ENCODE measurements around the gene HACD2.
A peak's percentile ranks its signal among the peaks of the same experiment; 100 is the strongest.

Gene HACD2

DNA sequence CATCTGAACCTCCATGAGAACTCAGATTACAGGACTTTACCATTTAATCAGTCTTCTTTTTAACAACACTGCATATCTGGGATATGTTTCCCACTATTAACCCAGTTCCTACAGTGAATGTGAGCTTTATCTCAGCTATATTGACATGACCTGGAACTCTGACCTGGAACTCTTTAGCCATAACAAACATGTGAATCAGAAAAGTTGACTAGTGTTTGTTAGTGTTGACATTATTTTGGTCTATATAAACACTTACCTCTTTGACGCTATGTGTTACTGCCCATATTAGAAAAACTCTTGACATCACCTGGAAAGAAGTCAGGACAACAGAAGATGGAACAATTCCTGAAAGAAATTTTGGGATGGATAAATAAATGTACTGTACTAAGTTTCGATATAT, 56.7 kb downstream of the HACD2 start:
- H3K4me1 ChIP-seq (ENCODE audit: control insufficient read depth, insufficient read depth, low read length, poor library complexity, severe bottlenecking) = peaks cover 6% of the 10 kb centered on the region
- no peak overlapping the region for H3K27ac ChIP-seq (ENCODE audit: insufficient read depth, low read length, poor library complexity, severe bottlenecking)
- DNase-seq = no peak
- no peak overlapping the region for H3K4me3 ChIP-seq (ENCODE audit: insufficient read depth, low read depth, low read length, poor library complexity, severe bottlenecking)
- H3K27me3 ChIP-seq (replicated peaks; ENCODE audit: control insufficient read depth, insufficient read depth, low read length, poor library complexity, severe bottlenecking) = no peaks in the 10 kb centered on the region
- H3K9me3 ChIP-seq (ENCODE audit: control insufficient read depth, low read length) = no peaks in the 10 kb centered on the region
- peaks cover 6% of the 10 kb centered on the region for H3K36me3 ChIP-seq (ENCODE audit: control insufficient read depth, insufficient read depth, low read length)

DNA sequence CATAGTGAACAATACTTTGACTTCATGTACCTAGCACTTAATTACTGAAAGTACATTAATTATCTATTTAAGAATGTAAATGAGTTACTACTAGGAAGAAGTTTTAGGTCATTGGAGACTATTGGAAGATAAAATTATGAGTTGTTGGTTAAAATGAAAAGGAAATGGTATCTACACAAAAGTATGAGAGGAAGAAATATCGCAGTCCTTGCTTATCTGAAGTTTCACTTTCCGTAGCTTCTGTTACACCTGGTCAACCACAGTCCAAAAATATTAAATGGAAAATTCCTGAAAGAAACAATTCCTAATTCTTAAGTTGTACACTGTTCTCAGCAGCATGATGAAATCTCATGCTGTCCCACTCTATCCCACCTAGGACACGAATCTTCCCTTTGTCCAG, 57.8 kb downstream of the HACD2 start:
- Histone ChIP-seq H3K27me3 (replicated peaks; ENCODE audit: control insufficient read depth, insufficient read depth, low read length, poor library complexity, severe bottlenecking) (no peaks in the 10 kb centered on the region), H3K36me3 (ENCODE audit: control insufficient read depth, insufficient read depth, low read length) (peaks cover 6% of the 10 kb centered on the region), H3K27ac (ENCODE audit: insufficient read depth, low read length, poor library complexity, severe bottlenecking) (no peak overlapping the region), H3K4me3 (ENCODE audit: insufficient read depth, low read depth, low read length, poor library complexity, severe bottlenecking) (no peak overlapping the region), H3K4me1 (ENCODE audit: control insufficient read depth, insufficient read depth, low read length, poor library complexity, severe bottlenecking) (peaks cover 6% of the 10 kb centered on the region), H3K9me3 (ENCODE audit: control insufficient read depth, low read length) (no peaks in the 10 kb centered on the region)
- no peak for DNase-seq

DNA sequence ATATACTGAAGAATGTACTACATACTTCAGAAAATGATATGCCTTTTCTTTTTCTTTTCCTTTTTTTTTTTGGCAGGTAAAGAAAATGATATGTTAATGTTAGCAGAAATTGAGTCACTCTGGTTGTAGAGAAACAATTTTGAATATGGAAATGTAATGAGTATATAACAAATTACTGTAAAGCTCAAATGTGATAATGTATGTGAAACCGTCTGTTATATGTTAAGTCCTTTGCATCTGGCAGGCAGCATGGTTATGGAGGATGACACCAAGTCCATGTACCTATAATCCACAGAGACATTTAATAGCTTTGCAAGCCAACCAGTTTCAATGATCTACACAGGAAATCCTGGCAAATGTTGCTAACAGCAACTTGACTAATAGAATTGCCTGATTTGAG, 58.4 kb downstream of the HACD2 start:
- Histone ChIP-seq H3K4me3 (ENCODE audit: insufficient read depth, low read depth, low read length, poor library complexity, severe bottlenecking) (no peak overlapping the region), H3K4me1 (ENCODE audit: control insufficient read depth, insufficient read depth, low read length, poor library complexity, severe bottlenecking) (peaks cover 9% of the 10 kb centered on the region), H3K27ac (ENCODE audit: insufficient read depth, low read length, poor library complexity, severe bottlenecking) (no peak overlapping the region), H3K36me3 (ENCODE audit: control insufficient read depth, insufficient read depth, low read length) (peaks cover 6% of the 10 kb centered on the region), H3K27me3 (replicated peaks; ENCODE audit: control insufficient read depth, insufficient read depth, low read length, poor library complexity, severe bottlenecking) (no peaks in the 10 kb centered on the region), H3K9me3 (ENCODE audit: control insufficient read depth, low read length) (no peaks in the 10 kb centered on the region)
- DNase-seq = no peak

DNA sequence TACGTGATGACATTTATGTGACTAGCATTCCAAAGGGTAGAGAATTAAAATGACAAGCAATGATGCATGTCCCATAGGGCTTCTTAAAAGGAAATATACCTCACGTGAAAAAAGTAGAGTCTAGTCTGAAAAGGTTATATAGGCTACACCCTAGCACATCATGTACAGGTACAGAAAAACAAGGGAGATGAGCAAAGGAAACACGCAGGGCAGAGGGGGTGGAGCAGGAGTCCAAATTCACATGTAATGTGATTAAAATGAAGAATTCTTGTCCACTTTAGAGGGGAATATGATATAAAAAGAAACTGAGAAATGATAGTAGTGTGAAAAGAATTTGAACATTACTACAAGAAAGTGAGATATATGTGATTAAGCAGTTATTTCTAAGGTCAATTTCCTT, 59.4 kb downstream of the HACD2 start:
- peaks cover 13% of the 10 kb centered on the region for H3K4me1 ChIP-seq (ENCODE audit: control insufficient read depth, insufficient read depth, low read length, poor library complexity, severe bottlenecking)
- H3K27ac ChIP-seq (ENCODE audit: insufficient read depth, low read length, poor library complexity, severe bottlenecking) = no peak overlapping the region
- DNase-seq = no peak
- H3K36me3 ChIP-seq (ENCODE audit: control insufficient read depth, insufficient read depth, low read length) = peaks cover 6% of the 10 kb centered on the region
- H3K27me3 ChIP-seq (replicated peaks; ENCODE audit: control insufficient read depth, insufficient read depth, low read length, poor library complexity, severe bottlenecking) = no peaks in the 10 kb centered on the region
- no peak overlapping the region for H3K4me3 ChIP-seq (ENCODE audit: insufficient read depth, low read depth, low read length, poor library complexity, severe bottlenecking)
- no peaks in the 10 kb centered on the region for H3K9me3 ChIP-seq (ENCODE audit: control insufficient read depth, low read length)

DNA sequence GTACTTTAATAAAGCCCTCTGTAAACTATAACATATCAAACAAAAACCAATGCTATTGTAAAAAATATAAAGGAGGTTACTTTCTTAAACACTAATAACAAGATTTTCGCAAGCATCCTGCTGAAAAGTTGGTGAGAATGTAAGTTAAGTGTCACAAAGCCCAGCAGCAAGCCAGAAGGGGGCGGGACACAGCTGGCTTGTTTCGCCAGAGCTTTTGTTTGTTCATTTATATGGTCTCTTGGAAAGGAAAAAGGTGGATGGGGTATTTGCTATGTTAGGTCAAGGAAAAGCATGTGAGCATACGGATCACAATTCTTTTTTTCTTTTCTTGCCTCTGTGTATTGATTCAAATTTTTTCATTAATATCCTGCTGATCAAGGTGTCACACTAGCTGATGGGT, 59.9 kb downstream of the HACD2 start:
- peaks cover 13% of the 10 kb centered on the region for H3K4me1 ChIP-seq (ENCODE audit: control insufficient read depth, insufficient read depth, low read length, poor library complexity, severe bottlenecking)
- H3K4me3 ChIP-seq (ENCODE audit: insufficient read depth, low read depth, low read length, poor library complexity, severe bottlenecking) = no peak overlapping the region
- DNase-seq = no peak
- H3K27ac ChIP-seq (ENCODE audit: insufficient read depth, low read length, poor library complexity, severe bottlenecking) = no peak overlapping the region
- H3K27me3 ChIP-seq (replicated peaks; ENCODE audit: control insufficient read depth, insufficient read depth, low read length, poor library complexity, severe bottlenecking) = no peaks in the 10 kb centered on the region
- peaks cover 6% of the 10 kb centered on the region for H3K36me3 ChIP-seq (ENCODE audit: control insufficient read depth, insufficient read depth, low read length)
- H3K9me3 ChIP-seq (ENCODE audit: control insufficient read depth, low read length) = no peaks in the 10 kb centered on the region

DNA sequence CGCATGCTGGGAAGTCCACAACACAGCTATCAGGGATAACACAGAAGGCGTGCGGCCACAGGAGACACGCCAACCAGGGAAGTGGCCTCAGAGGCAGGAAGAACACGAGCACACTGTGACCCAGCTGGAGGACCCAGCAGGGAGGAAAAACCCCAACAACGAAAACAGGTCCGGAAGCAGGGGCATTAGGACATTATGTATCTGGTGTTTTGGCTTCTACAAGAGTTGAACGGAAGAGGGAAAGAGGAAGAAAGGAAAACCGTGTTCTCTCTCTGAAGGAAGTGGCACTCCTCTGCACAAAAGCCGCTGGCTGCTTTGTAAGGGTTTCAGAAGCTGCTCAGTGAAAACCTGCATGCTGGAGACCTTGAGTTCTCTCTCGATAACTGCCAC, 61.8 kb downstream of the HACD2 start:
- Histone ChIP-seq H3K36me3 (ENCODE audit: control insufficient read depth, insufficient read depth, low read length) (peaks cover 6% of the 10 kb centered on the region), H3K9me3 (ENCODE audit: control insufficient read depth, low read length) (no peaks in the 10 kb centered on the region), H3K27me3 (replicated peaks; ENCODE audit: control insufficient read depth, insufficient read depth, low read length, poor library complexity, severe bottlenecking) (no peaks in the 10 kb centered on the region), H3K4me1 (ENCODE audit: control insufficient read depth, insufficient read depth, low read length, poor library complexity, severe bottlenecking) (peaks cover 13% of the 10 kb centered on the region), H3K27ac (ENCODE audit: insufficient read depth, low read length, poor library complexity, severe bottlenecking) (peak overlapping the region; percentile 2), H3K4me3 (ENCODE audit: insufficient read depth, low read depth, low read length, poor library complexity, severe bottlenecking) (no peak overlapping the region)
- DNase-seq = no peak

DNA sequence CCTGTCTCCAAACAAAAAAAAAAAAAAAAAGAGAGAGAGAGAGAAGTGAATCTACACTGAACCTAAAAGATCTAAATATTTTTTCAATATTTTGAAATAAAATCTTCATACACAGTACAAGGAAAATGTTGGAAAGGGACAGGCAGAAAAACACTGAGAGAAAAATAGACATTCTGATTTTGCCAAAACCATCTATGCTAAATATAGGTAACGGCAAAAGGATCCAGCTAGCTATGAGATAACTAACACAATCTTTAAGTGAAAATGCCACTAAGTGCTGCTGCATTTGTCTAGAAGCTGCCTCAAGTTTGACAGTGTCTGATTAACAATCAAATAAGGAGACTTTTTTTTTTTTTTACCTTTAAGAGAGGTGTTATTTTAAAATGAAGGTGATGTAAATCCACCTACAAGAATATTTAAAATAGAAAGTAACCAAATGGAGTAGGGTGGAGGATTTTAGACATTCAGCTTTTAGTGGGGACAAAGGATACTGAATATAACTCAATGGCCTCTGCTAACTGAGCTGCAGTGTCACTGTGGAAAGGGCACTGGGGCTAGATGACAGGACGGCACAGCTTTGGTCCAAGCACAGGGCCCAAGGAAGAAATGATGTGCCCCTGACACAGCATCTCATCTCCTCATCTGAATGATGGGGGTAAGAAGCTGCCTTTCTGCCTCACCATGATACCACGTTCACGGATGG, 62.4 kb downstream of the HACD2 start:
- no peak for DNase-seq
- peaks cover 13% of the 10 kb centered on the region for H3K4me1 ChIP-seq (ENCODE audit: control insufficient read depth, insufficient read depth, low read length, poor library complexity, severe bottlenecking)
- no peak overlapping the region for H3K4me3 ChIP-seq (ENCODE audit: insufficient read depth, low read depth, low read length, poor library complexity, severe bottlenecking)
- H3K27me3 ChIP-seq (replicated peaks; ENCODE audit: control insufficient read depth, insufficient read depth, low read length, poor library complexity, severe bottlenecking) = no peaks in the 10 kb centered on the region
- H3K9me3 ChIP-seq (ENCODE audit: control insufficient read depth, low read length) = no peaks in the 10 kb centered on the region
- H3K27ac ChIP-seq (ENCODE audit: insufficient read depth, low read length, poor library complexity, severe bottlenecking) = no peak overlapping the region
- peaks cover 6% of the 10 kb centered on the region for H3K36me3 ChIP-seq (ENCODE audit: control insufficient read depth, insufficient read depth, low read length)

DNA sequence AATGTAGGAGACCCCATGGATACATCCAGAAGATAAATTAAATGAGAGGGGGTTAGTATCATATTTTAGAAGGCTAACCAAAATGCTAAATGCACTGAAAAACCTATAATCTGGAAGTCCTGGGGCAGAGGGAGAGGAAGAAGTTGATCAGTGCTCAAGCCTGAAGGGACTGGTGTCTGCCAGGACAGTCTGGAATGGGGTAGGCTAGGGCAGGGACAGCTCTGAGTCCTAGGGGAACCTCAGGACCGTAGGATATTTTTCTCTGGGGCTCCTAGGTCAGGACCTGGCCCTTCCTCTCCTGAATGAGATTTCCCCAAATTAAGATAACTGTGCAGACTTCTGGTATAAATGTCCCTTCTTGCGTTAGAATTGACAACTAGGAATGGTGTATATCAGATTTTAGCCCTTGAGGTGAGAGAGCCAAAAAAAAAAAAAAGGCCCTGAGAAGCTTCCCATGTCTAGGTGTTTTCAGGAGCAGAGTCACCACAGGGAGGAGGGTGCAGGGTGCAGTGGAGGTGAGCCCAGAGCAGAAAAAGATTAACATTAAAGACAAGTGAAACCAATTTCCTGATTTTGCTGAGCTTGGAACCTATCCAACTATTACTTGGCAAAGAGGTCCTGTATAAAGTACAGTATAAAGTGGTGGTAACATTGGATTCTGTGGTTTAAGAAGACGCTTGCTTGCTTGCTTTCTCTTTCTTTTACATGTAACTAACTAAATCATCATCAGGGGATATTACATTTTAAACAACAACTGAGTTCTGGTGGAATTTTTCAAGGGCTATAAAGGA, 63.5 kb downstream of the HACD2 start:
- no peaks in the 10 kb centered on the region for H3K27me3 ChIP-seq (replicated peaks; ENCODE audit: control insufficient read depth, insufficient read depth, low read length, poor library complexity, severe bottlenecking)
- no peaks in the 10 kb centered on the region for H3K9me3 ChIP-seq (ENCODE audit: control insufficient read depth, low read length)
- H3K36me3 ChIP-seq (ENCODE audit: control insufficient read depth, insufficient read depth, low read length) = peaks cover under 1% of the 10 kb centered on the region
- no peak overlapping the region for H3K27ac ChIP-seq (ENCODE audit: insufficient read depth, low read length, poor library complexity, severe bottlenecking)
- DNase-seq = no peak
- no peak overlapping the region for H3K4me3 ChIP-seq (ENCODE audit: insufficient read depth, low read depth, low read length, poor library complexity, severe bottlenecking)
- H3K4me1 ChIP-seq (ENCODE audit: control insufficient read depth, insufficient read depth, low read length, poor library complexity, severe bottlenecking) = peaks cover 13% of the 10 kb centered on the region

DNA sequence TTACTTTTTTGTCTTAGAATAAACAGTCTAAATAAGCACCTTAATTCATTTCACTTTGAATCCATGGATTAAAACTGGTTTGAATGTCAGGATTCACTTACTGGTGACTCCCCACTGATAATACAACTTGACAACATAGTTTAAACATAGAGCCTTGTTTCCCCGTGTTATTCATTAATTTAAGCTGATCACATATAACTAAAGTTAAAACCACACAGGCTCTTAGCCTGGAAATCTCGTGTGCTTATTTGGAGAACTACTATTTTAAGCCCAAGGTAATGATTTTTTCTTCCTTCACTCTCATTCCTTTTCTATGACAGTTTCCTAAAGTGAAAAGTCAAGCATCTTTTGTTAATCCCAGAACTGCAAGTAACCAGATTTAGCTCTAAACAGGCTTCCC, 64.2 kb downstream of the HACD2 start:
- Histone ChIP-seq H3K9me3 (ENCODE audit: control insufficient read depth, low read length) (no peaks in the 10 kb centered on the region), H3K36me3 (ENCODE audit: control insufficient read depth, insufficient read depth, low read length) (no peaks in the 10 kb centered on the region), H3K27me3 (replicated peaks; ENCODE audit: control insufficient read depth, insufficient read depth, low read length, poor library complexity, severe bottlenecking) (no peaks in the 10 kb centered on the region), H3K27ac (ENCODE audit: insufficient read depth, low read length, poor library complexity, severe bottlenecking) (no peak overlapping the region), H3K4me1 (ENCODE audit: control insufficient read depth, insufficient read depth, low read length, poor library complexity, severe bottlenecking) (peaks cover 13% of the 10 kb centered on the region), H3K4me3 (ENCODE audit: insufficient read depth, low read depth, low read length, poor library complexity, severe bottlenecking) (no peak overlapping the region)
- no peak for DNase-seq

DNA sequence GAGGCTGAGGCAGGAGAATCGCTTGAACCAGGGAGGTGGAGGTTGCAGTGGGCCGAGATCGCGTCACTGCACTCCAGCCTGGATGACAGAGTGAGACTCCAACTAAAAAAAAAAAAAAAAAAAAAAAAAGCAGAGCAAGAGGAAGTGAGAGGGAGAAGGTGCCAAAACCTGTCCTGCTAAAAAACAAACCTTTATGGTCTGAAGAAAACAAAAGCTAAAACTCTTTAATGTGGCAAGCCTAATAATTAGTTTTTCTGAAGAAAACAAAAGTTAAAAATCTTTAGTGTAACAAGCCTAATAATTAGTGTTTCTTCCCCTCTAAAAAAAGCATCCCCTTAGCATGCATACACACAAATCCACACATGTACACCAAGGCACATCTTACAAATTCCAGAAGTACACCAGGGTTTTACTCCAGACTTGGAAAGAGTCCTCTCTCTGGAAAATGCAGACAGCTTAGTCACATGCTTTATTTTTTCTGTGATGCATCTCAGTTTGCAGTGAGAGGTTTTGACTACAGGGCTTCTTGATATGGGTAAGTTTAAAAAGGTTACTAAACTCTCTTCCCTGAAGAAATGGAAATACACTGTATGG, 65.9 kb downstream of the HACD2 start:
- Histone ChIP-seq H3K27me3 (replicated peaks; ENCODE audit: control insufficient read depth, insufficient read depth, low read length, poor library complexity, severe bottlenecking) (no peaks in the 10 kb centered on the region), H3K4me1 (ENCODE audit: control insufficient read depth, insufficient read depth, low read length, poor library complexity, severe bottlenecking) (peaks cover 10% of the 10 kb centered on the region), H3K27ac (ENCODE audit: insufficient read depth, low read length, poor library complexity, severe bottlenecking) (no peak overlapping the region), H3K36me3 (ENCODE audit: control insufficient read depth, insufficient read depth, low read length) (no peaks in the 10 kb centered on the region), H3K4me3 (ENCODE audit: insufficient read depth, low read depth, low read length, poor library complexity, severe bottlenecking) (no peak overlapping the region), H3K9me3 (ENCODE audit: control insufficient read depth, low read length) (no peaks in the 10 kb centered on the region)
- no peak for DNase-seq

Data from effector memory CD4-positive, alpha-beta T cell (primary cell).